ENCODE measurements around the gene MAP7D2. TPM values are rescaled to one million over a fixed set of nuclear protein-coding genes. Genes with fewer than 3 reads are reported as not detected.

MAP7D2 gene
- total RNA-seq, 1 experiment from 2014 or later: 7.6 TPM

DNA sequence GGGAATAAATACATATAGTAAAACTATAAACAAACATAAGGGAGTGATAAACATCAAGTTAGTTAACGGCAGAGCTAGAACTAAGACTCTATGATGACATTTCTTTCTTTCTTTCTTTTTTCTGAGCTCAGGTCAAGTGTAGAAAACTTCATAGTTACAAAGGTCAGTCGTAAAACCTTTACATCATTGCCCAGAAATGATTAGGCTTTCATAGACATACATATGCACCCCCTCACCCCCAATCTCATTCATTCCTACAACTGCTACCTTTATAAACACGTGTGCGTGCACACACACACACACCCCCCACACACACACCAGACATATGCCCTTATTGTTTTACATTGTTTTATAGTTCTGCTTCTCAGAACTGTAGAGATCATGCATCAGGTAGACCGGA, 19.2 kb upstream of the MAP7D2 start:
- DNase-seq (ENCODE audit: low read depth, low spot score) (no peak), ATAC-seq (no peak)
- Histone ChIP-seq H3K9me3 (ENCODE audit: control insufficient read depth, insufficient read depth, low read depth, low read length) (no peaks in the 10 kb centered on the region), H3K27ac (ENCODE audit: low read length) (no peak overlapping the region), H3K36me3 (ENCODE audit: control insufficient read depth, insufficient read depth, low read length) (peaks cover 11% of the 10 kb centered on the region; the same call in 1 of the 2 replicates), H3K4me3 (ENCODE audit: low read depth in 2 of 2, low read length in 2 of 2) (no peak overlapping the region), H3K27me3 (ENCODE audit: control insufficient read depth, insufficient read depth, low read length) (no peaks in the 10 kb centered on the region), H3K4me1 (ENCODE audit: control insufficient read depth, insufficient read depth, low read length) (peaks cover 4% of the 10 kb centered on the region; the same call in 1 of the 2 replicates)
- intact Hi-C loops (cut with micrococcal nuclease; ENCODE audit: unreplicated experiment) (no loop called here), in situ Hi-C loops (cut with HindIII; ENCODE audit: low pct_unique_long_range_greater_than_20kb, low sequenced_read_pairs) (no loop called here)
- TF ChIP-seq, protein P1, sequence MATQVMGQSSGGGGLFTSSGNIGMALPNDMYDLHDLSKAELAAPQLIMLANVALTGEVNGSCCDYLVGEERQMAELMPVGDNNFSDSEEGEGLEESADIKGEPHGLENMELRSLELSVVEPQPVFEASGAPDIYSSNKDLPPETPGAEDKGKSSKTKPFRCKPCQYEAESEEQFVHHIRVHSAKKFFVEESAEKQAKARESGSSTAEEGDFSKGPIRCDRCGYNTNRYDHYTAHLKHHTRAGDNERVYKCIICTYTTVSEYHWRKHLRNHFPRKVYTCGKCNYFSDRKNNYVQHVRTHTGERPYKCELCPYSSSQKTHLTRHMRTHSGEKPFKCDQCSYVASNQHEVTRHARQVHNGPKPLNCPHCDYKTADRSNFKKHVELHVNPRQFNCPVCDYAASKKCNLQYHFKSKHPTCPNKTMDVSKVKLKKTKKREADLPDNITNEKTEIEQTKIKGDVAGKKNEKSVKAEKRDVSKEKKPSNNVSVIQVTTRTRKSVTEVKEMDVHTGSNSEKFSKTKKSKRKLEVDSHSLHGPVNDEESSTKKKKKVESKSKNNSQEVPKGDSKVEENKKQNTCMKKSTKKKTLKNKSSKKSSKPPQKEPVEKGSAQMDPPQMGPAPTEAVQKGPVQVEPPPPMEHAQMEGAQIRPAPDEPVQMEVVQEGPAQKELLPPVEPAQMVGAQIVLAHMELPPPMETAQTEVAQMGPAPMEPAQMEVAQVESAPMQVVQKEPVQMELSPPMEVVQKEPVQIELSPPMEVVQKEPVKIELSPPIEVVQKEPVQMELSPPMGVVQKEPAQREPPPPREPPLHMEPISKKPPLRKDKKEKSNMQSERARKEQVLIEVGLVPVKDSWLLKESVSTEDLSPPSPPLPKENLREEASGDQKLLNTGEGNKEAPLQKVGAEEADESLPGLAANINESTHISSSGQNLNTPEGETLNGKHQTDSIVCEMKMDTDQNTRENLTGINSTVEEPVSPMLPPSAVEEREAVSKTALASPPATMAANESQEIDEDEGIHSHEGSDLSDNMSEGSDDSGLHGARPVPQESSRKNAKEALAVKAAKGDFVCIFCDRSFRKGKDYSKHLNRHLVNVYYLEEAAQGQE (IDR thresholded peaks at IDR 0.05; ENCODE audit: insufficient read depth in 1 of 2, low read depth in 2 of 2, low read length in 1 of 2): no peak
- BruUV-seq (replicated peaks): no TSS peak
- CTCF ChIA-PET: no interaction called here
- POLR2A ChIA-PET: no interaction called here

- intact Hi-C loops (cut with micrococcal nuclease; ENCODE audit: unreplicated experiment): no loop called here
These were observed 16.0 kb upstream of the MAP7D2 start for GRCh38 chrX:20132666-20133065.

More at GRCh38 chrX:20132666-20133065, 16.0 kb upstream of the MAP7D2 start:
- no peak overlapping the region for H3K27ac ChIP-seq (ENCODE audit: low read length)
- H3K27me3 ChIP-seq (ENCODE audit: control insufficient read depth, insufficient read depth, low read length): no peaks in the 10 kb centered on the region
- no peak for ATAC-seq
- ChIA-PET CTCF (no interaction called here), POLR2A (no interaction called here)
- in situ Hi-C loops (cut with HindIII; ENCODE audit: low pct_unique_long_range_greater_than_20kb, low sequenced_read_pairs): no loop called here
- no TSS peak for BruUV-seq (replicated peaks)
- TF ChIP-seq CTCF (IDR thresholded peaks at IDR 0.05) (no peak), SIN3A (IDR thresholded peaks at IDR 0.05; ENCODE audit: borderline replicate concordance, insufficient read depth, low read depth, low read length) (no peak), TCF7L2 (IDR thresholded peaks at IDR 0.05; ENCODE audit: low read depth, low read length) (no peak), POLR2AphosphoS5 (IDR thresholded peaks at IDR 0.05; ENCODE audit: low read depth, low read length) (no peak)
- TF ChIP-seq, protein P1 (IDR thresholded peaks at IDR 0.05; ENCODE audit: insufficient read depth in 1 of 2, low read depth in 2 of 2, low read length in 1 of 2): no peak
- DNase-seq (ENCODE audit: low read depth, low spot score): no peak
- H3K4me3 ChIP-seq (ENCODE audit: low read depth in 2 of 2, low read length in 2 of 2): no peak overlapping the region
- no peaks in the 10 kb centered on the region for H3K9me3 ChIP-seq (ENCODE audit: control insufficient read depth, insufficient read depth, low read depth, low read length)
- H3K36me3 ChIP-seq (ENCODE audit: control insufficient read depth, insufficient read depth, low read length): peaks cover 15% of the 10 kb centered on the region
- no peaks in the 10 kb centered on the region for H3K4me1 ChIP-seq (ENCODE audit: control insufficient read depth, insufficient read depth, low read length)

All from Panc1 (cell line).